HG02973 (cell line): ENCODE measurements around the gene YTHDF1.
A peak's percentile ranks its signal among the peaks of the same experiment; 100 is the strongest.
"Not testable (repeated sequence)": the region's sequence is repeated elsewhere in the genome, so short reads cannot be mapped to it uniquely, and the experiment has no call there.

ENCODE experiments used
- ATAC-seq: cut with Tn5 transposase; IDR thresholded peaks from one replicate; pipeline ENCODE4 v1.9.1; 2021; ENCODE audit warnings: moderate library complexity; ENCODE audit not compliant: unreplicated experiment

Gene YTHDF1

GRCh38 chr20:63216041-63216848, at the start of gene YTHDF1:
YTHDF1 (minus strand) TSS chr20:63216131; CDS start chr20:63215892, 239 bp downstream.
- peak; percentile 78 for ATAC-seq

GRCh38 chr20:63264519-63264918, 48.6 kb upstream of the YTHDF1 start:
- no peak for ATAC-seq

GRCh38 chr20:63264000-63264399, 48.1 kb upstream of the YTHDF1 start:
- ATAC-seq, result no peak

GRCh38 chr20:63262836-63263235, 46.9 kb upstream of the YTHDF1 start:
- ATAC-seq, result no peak

GRCh38 chr20:63261795-63262528, 46.0 kb upstream of the YTHDF1 start:
- ATAC-seq, result no peak

- ATAC-seq, result no peak
Measured at GRCh38 chr20:63261060-63261794, 45.3 kb upstream of the YTHDF1 start.

GRCh38 chr20:63260521-63260920, 44.6 kb upstream of the YTHDF1 start:
- ATAC-seq, result no peak

GRCh38 chr20:63259734-63260460, 44.0 kb upstream of the YTHDF1 start:
- no peak for ATAC-seq

- ATAC-seq, result no peak
Measured at GRCh38 chr20:63258781-63259180, 42.9 kb upstream of the YTHDF1 start.

GRCh38 chr20:63257629-63258028, 41.7 kb upstream of the YTHDF1 start:
- ATAC-seq, result no peak

GRCh38 chr20:63256954-63257353, 41.0 kb upstream of the YTHDF1 start:
- no peak for ATAC-seq

GRCh38 chr20:63255931-63256704, 40.2 kb upstream of the YTHDF1 start:
- ATAC-seq, result no peak

GRCh38 chr20:63254606-63255384, 38.9 kb upstream of the YTHDF1 start:
- ATAC-seq, result no peak

- no peak for ATAC-seq
Measured at GRCh38 chr20:63254232-63254605, 38.3 kb upstream of the YTHDF1 start, which contains the start of gene NKAIN4. NKAIN4 (minus strand) TSS chr20:63254463; CDS start chr20:63254450, 13 bp downstream.

GRCh38 chr20:63253438-63254231, 37.7 kb upstream of the YTHDF1 start:
- ATAC-seq, result no peak

- ATAC-seq, result no peak
Measured at GRCh38 chr20:63253065-63253437, 37.1 kb upstream of the YTHDF1 start.

GRCh38 chr20:63252284-63252711, 36.4 kb upstream of the YTHDF1 start:
- no peak for ATAC-seq

GRCh38 chr20:63251350-63251749, 35.4 kb upstream of the YTHDF1 start:
- ATAC-seq, result not testable (repeated sequence)
